PC-9 (cell line): ENCODE data around the gene ZNF423.

ENCODE experiments used
- EZH2 ChIP-seq: fragments of 200-600 bp; sonication (generic); IDR thresholded peaks from 2 replicates; pipeline ENCODE4 v1.8.0; 2017; ENCODE audit warnings: antibody characterized with exemption, low read depth
- TF ChIP-seq, protein P1 (sequence below): fragments of 200-600 bp; sonication (generic); conservative IDR thresholded peaks from 2 replicates; pipeline ENCODE4 v1.6.1; 2017; ENCODE audit warnings: mixed run types, antibody characterized with exemption, mild to moderate bottlenecking, moderate library complexity

DNA sequence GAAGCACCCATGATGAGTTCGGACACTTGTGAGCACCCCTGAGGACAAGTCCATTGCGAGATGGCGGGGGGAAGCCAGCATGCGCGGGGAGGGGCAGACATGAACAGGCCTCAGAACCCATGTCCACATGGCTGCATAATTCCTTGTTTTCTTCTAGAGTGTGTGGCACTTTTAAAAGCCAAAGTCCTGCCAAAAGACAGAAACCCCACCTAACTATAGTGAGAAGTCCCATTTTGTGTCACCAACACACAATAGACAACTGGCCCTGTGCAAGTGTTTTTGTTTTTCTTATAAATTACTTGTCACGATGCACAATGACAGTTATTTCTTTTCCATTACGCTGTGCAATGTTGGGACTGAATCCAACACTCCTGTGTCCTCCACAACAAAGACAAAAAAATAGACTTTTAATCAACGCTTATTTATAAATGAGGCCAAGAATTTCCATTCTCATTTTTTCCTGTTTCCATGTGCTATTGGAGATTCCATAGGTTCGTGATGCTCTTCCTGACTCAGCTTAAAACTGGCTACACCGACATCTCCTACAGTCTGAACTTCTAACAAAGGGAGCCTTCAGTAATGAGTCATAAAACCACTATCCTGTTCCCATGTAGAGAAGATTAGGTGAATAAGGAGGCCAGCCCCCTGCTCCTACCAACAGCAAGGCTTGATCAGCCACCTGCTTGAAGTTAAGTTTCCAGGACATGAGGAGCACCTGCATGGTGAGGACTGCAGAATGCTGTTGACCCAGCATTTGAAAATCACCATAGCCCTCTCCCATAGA lies 98.9 kb downstream of the ZNF423 start:
- TF ChIP-seq, protein P1, sequence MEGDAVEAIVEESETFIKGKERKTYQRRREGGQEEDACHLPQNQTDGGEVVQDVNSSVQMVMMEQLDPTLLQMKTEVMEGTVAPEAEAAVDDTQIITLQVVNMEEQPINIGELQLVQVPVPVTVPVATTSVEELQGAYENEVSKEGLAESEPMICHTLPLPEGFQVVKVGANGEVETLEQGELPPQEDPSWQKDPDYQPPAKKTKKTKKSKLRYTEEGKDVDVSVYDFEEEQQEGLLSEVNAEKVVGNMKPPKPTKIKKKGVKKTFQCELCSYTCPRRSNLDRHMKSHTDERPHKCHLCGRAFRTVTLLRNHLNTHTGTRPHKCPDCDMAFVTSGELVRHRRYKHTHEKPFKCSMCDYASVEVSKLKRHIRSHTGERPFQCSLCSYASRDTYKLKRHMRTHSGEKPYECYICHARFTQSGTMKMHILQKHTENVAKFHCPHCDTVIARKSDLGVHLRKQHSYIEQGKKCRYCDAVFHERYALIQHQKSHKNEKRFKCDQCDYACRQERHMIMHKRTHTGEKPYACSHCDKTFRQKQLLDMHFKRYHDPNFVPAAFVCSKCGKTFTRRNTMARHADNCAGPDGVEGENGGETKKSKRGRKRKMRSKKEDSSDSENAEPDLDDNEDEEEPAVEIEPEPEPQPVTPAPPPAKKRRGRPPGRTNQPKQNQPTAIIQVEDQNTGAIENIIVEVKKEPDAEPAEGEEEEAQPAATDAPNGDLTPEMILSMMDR = no peak
- no peak for TF ChIP-seq EZH2
